GM12801 (cell line): ENCODE data around the gene RPUSD1.

Experiments
- TF ChIP-seq, protein P1 (sequence below): IDR thresholded peaks from one replicate; pipeline ENCODE4 v1.5.1; 2011; ENCODE audit warnings: control low read depth; ENCODE audit not compliant: insufficient read length; ENCODE audit errors: extremely low read depth

RPUSD1 gene, protein sequence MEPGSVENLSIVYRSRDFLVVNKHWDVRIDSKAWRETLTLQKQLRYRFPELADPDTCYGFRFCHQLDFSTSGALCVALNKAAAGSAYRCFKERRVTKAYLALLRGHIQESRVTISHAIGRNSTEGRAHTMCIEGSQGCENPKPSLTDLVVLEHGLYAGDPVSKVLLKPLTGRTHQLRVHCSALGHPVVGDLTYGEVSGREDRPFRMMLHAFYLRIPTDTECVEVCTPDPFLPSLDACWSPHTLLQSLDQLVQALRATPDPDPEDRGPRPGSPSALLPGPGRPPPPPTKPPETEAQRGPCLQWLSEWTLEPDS

DNA sequence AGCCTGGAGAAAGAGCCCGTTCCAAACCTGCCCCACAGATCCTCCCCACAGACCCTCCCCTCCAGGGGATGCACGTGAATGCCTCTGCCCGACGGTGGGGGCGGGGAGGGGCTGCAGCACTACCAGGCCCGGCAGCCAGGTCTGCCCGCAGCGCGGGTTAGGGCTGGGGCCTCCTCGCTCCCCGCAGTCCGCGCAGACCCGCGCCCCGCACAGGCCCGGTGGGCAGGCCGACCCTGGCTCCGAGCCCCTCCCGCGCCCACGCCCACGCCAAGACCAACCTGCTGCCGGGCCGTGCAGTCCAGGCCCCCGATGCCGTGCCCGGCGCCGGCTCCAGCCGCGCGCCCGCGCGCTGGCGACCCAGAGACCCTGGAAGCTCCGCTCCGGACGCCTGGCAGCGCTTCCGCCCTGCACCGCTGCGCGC, at the start of gene RPUSD1:
TSS of gene RPUSD1 (minus strand) at position 404 of the 421 bp plus-strand sequence. CDS start 644 bp downstream, outside the sequence.
- TF ChIP-seq, protein P1, sequence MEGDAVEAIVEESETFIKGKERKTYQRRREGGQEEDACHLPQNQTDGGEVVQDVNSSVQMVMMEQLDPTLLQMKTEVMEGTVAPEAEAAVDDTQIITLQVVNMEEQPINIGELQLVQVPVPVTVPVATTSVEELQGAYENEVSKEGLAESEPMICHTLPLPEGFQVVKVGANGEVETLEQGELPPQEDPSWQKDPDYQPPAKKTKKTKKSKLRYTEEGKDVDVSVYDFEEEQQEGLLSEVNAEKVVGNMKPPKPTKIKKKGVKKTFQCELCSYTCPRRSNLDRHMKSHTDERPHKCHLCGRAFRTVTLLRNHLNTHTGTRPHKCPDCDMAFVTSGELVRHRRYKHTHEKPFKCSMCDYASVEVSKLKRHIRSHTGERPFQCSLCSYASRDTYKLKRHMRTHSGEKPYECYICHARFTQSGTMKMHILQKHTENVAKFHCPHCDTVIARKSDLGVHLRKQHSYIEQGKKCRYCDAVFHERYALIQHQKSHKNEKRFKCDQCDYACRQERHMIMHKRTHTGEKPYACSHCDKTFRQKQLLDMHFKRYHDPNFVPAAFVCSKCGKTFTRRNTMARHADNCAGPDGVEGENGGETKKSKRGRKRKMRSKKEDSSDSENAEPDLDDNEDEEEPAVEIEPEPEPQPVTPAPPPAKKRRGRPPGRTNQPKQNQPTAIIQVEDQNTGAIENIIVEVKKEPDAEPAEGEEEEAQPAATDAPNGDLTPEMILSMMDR: no peak

DNA sequence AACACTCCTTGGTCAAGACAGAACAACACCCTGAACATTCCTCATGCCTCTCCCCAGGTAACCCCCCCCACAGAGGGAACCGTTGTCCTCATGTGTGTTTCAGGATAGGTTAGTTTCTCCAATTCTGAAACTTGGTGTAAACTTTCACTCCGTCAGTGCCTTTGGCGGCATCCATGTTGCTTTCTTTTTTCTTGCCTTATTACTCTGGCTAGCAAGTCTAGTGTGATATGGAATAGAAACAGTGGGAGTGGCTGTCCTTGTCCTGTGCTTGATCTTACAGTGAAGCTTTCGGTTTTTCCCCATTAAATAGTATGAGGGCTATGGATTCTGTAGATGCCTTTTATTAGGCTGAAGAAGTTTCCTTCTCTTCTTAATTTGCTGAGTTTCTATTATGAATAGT, 48.0 kb upstream of the RPUSD1 start:
- TF ChIP-seq, protein P1: no peak

DNA sequence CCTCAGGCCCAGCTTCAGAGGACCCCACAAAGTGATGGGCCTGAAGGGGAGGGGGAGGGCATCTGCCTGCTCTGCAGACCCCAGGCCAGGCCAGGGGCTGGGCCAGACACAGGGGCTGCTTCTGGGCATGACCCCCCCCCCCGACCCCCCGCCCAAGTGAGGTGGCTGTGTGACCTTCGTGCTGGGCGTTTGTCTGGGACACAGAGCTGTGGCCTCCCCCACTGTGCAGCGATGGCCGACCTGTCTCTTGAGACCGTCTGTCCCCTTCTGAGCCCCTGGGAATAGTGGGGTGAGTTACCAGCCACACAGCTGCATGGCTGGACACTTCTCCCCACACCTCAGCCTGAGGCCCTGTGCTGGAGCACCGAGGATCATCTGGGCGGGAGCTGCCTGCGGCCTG, 47.2 kb upstream of the RPUSD1 start:
- TF ChIP-seq, protein P1: no peak

DNA sequence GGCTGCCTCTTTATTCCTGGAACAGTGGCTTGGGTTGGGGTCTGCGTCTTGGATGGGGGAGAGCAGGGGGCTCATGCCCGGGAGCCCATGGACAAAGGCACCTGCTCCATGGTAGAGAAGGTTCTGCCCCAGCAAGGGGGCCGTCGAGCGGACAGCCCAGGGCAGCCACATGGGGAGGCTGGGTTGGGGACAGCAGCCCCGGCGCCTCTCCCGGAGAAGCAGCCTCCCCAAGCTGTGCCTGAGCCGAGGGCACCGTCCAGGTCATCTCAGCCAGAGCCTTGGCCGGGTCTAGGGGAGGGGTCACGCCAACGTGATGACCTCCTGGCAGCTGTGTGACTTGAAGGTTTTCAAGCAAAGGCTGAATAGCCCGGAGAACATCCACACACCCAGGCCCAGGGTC, 45.2 kb upstream of the RPUSD1 start:
- TF ChIP-seq, protein P1: no peak

DNA sequence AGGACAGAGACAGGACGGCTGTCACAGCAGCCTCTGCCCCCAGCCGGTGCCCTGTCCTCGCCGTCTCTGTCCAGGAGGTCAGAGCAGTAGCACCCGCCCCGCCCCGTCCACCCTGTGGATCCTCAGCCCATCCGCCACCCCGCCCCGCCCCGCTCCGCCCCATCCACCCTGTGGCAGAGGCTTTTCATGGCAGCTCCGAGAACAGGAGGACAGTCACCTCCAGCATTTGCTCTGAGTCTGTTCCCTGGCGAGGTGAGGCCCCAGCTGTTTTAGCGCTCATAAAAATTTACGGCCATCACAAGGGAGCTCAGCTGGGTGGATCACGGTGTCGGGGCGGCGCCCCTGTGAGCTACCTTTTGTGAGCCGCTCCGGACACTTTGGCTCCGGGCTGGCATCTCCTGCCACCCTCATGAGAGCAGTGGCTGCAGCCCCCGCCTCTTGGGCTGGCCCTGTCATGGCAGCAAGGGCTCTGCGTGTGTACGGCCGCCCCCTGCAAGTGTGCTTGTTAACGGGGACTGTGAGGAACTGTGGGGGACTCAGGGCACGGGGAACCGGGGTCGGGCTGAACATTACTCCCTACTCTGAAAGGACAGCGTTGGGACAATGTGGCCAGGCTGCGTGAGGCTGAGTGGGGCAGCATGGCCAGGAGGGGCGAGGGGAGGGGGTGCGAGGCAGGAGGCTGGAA, 44.6 kb upstream of the RPUSD1 start:
- TF ChIP-seq, protein P1: no peak

DNA sequence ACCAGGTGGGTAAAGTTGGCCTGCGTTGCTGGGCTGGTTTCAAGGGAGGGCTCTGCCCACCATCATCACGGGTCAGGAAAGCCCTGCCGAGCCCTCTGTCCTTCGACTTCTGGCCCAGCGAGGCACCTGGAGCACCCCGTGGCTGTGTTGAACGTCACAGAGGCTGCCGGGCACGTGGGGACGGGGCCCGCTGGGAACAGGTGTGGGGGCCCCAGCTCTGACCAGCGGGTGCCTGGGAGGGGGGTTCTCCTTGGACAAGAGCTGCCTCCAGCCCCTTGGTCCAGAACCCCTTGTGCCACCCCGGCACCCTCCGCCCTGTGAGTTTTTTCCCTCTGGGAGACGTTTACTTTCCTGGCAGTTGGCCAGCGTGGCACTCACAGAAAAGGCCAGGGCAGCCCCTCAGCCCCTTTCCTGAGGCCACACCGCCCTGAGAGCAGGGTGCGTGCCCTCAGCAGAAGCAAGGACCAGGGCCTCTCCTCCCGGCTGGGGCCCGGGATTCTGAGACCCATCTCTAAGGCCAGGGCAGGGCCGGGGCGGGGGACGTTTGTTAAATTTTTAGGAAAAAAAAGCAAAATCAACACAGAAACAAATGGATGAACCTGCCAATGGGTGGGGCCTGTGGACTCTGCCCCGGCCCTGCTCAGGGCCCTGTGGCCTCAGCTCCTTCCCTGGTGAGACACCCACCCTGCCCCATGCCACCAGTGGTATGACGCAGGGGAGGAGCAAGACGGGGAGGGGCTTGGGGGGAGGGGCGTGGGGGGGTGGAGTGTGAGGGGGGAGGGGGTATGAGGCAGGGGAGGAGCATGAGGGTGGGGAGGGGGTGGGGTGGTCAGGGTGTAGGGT, 43.6 kb upstream of the RPUSD1 start:
- TF ChIP-seq, protein P1: no peak
